Ectodermal cell (in vitro differentiated cells): ENCODE results near the gene RUSC1. TPM values are rescaled to one million over a fixed set of nuclear protein-coding genes. Genes with fewer than 3 reads are reported as not detected.
A peak's percentile ranks its signal among the peaks of the same experiment; 100 is the strongest.

ENCODE experiments used
- H3K27ac ChIP-seq: 2 replicates; pipeline ENCODE4 v1.7.0; 2013; ENCODE audit warnings: mild to moderate bottlenecking, low read depth, low read length; ENCODE audit not compliant: insufficient read depth, poor library complexity, severe bottlenecking
- H3K27me3 ChIP-seq: 2 replicates; pipeline ENCODE4 v1.7.0; 2013; ENCODE audit warnings: mild to moderate bottlenecking, low read length; ENCODE audit not compliant: insufficient read depth, control insufficient read depth, poor library complexity, severe bottlenecking
- H3K36me3 ChIP-seq: one replicate; pipeline ENCODE4 v1.7.0; 2013; ENCODE audit warnings: low read length; ENCODE audit not compliant: control insufficient read depth, insufficient read depth
- H3K4me1 ChIP-seq: one replicate; pipeline ENCODE4 v1.7.0; 2013; ENCODE audit warnings: low read length; ENCODE audit not compliant: control insufficient read depth, insufficient read depth
- H3K4me3 ChIP-seq: 2 replicates; pipeline ENCODE4 v1.7.0; 2013; ENCODE audit warnings: low read depth, low read length, control low read depth; ENCODE audit not compliant: insufficient read depth
- H3K9me3 ChIP-seq: 2 replicates; pipeline ENCODE4 v1.7.0; 2013; ENCODE audit warnings: mild to moderate bottlenecking, low read length, moderate library complexity; ENCODE audit not compliant: control insufficient read depth
- WGBS, 2 experiments: methylation state at CpG; one replicate each; pipeline ENCODE4 v1.1.7; 2013; ENCODE audit warnings: missing lambda C conversion rate in 2 of 2; 5-methylcytosine and 5-hydroxymethylcytosine counted together
- polyA plus RNA-seq, 4 experiments: library from polyadenylated mRNA; stranded (reverse); fragments of 50-300 nt; gene quantifications; one replicate each; pipeline ENCODE4 v1.2.3, GENCODE V29; 2013

Gene RUSC1, protein sequence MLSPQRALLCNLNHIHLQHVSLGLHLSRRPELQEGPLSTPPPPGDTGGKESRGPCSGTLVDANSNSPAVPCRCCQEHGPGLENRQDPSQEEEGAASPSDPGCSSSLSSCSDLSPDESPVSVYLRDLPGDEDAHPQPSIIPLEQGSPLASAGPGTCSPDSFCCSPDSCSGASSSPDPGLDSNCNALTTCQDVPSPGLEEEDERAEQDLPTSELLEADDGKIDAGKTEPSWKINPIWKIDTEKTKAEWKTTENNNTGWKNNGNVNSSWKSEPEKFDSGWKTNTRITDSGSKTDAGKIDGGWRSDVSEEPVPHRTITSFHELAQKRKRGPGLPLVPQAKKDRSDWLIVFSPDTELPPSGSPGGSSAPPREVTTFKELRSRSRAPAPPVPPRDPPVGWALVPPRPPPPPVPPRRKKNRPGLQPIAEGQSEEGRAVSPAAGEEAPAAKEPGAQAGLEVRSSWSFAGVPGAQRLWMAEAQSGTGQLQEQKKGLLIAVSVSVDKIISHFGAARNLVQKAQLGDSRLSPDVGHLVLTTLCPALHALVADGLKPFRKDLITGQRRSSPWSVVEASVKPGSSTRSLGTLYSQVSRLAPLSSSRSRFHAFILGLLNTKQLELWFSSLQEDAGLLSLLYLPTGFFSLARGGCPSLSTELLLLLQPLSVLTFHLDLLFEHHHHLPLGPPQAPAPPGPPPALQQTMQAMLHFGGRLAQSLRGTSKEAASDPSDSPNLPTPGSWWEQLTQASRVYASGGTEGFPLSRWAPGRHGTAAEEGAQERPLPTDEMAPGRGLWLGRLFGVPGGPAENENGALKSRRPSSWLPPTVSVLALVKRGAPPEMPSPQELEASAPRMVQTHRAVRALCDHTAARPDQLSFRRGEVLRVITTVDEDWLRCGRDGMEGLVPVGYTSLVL
- 53.7 TPM for polyA plus RNA-seq (2013, experiment 1 of 4)
- polyA plus RNA-seq (2013, experiment 2 of 4), result 50.2 TPM
- 43.7 TPM for polyA plus RNA-seq (2013, experiment 3 of 4)
- polyA plus RNA-seq (2013, experiment 4 of 4), result 45.8 TPM

DNA sequence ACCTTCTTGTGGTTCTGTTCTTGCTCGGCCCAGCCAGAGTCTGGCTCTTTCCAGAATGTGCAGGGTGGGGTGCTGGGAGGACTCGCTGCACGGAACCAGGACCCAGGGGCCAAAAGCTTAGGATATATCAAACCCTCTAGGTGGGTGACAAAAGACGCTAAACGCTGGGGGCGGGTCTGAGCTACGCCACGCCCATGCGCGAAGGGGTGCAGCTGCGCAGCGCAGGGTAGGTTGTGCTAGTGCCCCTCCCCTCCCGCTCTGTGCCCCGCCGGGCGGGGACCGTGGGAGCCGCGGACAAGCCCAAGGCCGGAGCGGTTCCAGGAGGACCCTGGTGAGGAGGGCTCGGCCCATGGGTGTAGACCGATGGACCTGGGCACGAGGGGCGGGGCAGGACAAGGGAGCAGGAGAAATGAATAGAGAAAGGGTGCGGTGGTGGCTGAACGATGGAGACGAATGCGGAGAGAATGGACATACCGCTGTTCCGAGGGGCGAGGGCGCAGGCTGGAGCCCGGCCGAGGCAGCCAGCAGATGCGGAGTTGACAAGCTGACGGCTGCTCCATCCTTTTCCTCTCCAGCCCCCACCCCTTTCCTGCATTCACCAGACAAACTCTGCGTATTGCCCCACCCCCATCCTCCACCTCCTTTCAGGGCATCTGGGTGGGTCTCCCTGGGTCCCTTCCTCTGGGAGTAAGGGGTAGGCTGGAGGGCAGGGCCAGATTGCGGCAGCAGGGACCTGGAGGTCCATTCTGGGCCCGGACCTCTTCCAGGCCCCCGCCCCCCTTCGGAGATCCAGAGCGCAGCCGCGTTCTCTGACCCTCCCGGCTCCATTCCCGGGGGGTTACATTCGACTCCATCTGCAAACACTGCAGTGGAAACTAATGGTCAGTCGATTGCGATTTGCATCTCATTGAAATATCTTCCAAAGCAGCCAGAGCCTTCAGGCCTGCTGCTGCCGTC is at the start of gene RUSC1:
RUSC1 (plus strand) TSS at position 234 of the 957 bp plus-strand sequence. CDS start 880 bp downstream, outside the sequence.
- Histone ChIP-seq H3K9me3 (no peaks in the 10 kb centered on the region), H3K36me3 (peaks cover 13% of the 10 kb centered on the region), H3K27ac (peak within 1 kb of the TSS; percentile 46), H3K4me3 (peak within 1 kb of the TSS; percentile 76), H3K27me3 (peaks cover 7% of the 10 kb centered on the region), H3K4me1 (peaks cover 23% of the 10 kb centered on the region)
- WGBS, 2 experiments, result 24 to 25% methylated on average over 51 of the region's 51 CpGs

DNA sequence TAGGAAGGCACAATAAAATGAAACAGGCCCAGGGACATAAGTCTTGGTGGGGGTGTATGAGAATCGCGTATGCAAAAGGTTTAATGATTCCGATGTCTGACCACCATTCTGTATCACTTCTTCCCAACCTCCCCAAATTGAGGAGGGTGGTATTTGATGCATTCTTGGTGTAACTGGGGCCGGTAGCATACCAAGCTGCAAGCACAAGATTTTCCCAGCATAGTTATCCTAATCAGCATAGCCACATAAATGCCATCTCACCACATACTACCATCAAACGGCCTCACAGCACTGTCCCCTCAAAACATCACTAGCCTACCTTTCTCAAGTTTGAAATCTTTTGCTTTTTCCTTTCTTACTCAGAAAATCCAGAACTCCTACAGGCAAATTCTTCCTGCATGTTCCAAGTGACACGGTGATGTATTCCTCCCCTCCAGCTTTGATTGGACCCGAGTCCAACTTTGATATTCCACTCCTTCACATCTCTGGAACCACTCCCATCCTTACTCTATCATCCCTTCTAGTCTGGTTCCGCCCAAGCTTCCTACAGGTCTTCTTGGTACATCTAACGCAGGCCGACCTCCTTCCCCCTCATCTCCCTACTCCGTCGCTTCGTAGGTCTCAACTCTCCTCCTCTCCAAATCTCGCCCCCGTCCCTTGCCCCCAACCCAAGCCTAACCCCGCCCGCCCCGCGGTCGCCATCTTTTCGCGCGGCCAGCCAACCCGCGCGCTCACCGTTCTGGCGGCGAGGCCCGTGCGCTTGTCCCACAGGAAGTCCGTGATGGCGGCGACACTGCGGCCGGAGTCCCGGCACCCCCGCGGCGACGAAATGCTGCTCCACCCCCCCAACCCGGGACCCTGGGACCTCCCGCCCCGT is 48.0 kb upstream of the RUSC1 start:
- peaks cover 3% of the 10 kb centered on the region for H3K4me1 ChIP-seq
- peak overlapping the region; percentile 87 for H3K27ac ChIP-seq
- H3K27me3 ChIP-seq, result peaks cover 4% of the 10 kb centered on the region
- H3K4me3 ChIP-seq, result peak overlapping the region; percentile 73
- WGBS, 2 experiments, result 5 to 7% methylated on average over 43 to 44 of the region's 44 CpGs
- H3K9me3 ChIP-seq, result no peaks in the 10 kb centered on the region
- peaks cover 30% of the 10 kb centered on the region for H3K36me3 ChIP-seq

DNA sequence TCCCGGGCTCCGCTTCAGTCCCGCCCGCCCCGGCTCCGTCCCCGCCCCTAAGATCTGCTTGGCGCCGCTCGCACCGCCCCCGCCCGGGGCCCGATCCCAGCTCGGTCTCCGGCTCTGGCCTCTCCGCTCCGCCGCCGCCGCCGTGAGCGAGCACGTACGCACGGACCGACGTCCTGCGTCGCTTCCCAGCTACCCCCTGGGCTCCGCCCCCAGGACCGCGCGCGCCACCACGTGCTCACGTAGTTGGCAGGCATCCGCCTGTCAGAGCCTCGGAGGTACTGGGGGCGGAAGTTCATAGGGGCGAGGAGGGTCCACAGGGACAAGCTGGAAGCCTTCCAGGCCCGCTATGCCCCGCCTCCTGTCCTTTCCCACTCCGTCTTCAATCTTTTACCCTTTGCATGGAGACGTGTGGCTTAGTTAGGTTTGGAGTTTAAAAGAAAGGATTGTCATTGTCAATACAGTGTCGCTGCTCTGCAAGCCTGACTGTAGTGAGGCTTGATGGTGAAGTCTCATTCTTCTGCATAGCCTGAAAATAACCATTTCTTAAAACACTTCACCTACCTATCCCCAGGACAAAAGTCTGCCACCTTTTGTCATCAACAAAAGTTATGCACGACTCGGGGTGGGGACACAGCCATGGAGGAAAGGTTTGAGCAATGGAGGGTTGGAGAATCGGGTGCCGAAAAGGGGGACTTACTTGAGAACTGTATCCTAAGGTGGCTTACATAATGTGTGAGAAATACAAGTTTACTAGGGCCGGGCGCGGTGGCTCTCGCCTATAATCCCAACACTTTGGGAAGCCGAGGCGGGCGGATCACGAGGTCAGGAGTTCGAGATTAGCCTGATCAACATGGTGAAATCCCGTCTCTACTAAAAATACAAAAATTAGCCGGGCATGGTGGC is 47.1 kb upstream of the RUSC1 start, which contains the start of gene CLK2:
CLK2 (minus strand) TSS at position 162 of the 903 bp plus-strand sequence. CDS start 2,527 bp downstream, outside the sequence.
- Histone ChIP-seq H3K4me1 (peaks cover 7% of the 10 kb centered on the region), H3K4me3 (peak within 1 kb of the TSS; percentile 73), H3K36me3 (peaks cover 21% of the 10 kb centered on the region), H3K27ac (peak within 1 kb of the TSS; percentile 87), H3K9me3 (no peaks in the 10 kb centered on the region), H3K27me3 (peaks cover 4% of the 10 kb centered on the region)
- WGBS, 2 experiments, result 19 to 21% methylated on average over 61 of the region's 61 CpGs

DNA sequence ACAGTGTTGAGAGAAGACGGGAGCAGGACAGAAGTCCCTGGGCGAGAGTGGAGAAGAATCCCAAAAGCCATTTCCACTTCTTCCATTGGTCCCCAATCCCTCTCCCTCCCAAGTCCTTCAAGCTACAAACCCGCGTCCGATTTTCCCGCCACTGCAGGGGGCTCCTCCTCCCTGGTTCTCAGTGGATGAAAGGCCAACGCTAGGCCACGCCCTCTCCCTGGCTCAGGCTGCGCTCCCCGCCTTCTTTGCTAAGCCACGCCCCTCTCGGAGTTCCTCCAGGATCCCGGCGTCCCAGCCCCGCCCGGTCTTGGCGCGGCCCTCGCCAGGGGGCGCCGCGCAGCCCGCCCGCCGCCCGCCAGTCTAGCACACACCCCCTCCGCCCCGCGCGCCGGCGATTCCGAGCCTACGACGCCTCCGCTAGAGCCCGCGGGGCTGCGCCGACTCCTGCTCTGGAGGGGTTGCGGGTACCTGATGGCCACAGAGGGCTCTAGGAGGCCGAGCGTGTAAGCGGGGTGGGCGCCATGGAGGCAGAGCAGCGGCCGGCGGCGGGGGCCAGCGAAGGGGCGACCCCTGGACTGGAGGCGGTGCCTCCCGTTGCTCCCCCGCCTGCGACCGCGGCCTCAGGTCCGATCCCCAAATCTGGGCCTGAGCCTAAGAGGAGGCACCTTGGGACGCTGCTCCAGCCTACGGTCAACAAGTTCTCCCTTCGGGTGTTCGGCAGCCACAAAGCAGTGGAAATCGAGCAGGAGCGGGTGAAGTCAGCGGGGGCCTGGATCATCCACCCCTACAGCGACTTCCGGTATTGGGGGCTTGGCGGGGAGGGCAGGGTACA is 43.4 kb upstream of the RUSC1 start, which contains the start of gene HCN3:
HCN3 (plus strand) TSS at position 394 of the 832 bp plus-strand sequence; CDS start at position 522, 128 bp downstream.
- no peak within 1 kb of the TSS for H3K27ac ChIP-seq
- 1% methylated on average over 68 of the region's 68 CpGs for WGBS, 2 experiments

DNA sequence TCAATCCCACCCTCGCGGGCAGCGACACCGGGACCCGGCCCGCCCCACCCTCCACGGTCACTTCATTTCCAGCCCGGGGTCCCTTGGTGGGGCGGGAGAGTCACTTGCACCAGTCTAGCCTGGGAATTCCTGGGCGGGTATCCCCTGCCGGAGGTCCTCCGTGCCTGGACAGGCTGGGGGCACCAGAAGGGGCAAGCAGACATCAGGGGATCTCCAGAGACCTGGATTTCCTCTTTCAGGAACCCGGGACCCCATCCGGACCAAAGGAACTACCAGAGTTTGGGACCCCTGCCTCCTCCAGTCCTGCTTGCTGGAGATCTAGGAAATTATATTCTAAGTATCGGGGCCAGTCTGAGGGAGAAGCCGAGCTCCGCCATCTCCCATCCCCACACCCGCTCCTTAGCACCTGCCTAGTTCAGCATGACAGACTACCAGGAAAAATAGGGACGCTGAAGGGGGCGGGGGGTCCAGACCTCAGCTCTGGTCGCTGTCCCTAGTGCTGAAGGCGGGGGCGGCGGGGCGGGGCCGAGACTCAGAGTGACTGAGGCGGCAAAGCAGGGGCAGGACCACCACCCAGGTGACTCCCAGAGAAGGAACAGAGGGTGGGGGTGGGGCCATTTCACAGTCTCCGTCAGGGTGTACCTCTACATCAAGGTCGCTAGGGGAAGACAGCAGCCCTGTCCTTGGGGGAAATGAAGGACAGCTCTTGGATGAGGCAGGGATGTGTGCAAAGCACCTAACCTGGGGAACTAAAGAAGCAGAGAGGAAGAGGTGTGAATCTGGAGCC is 42.6 kb upstream of the RUSC1 start:
- peak overlapping the region; percentile 65 for H3K4me3 ChIP-seq
- 1 to 2% methylated on average over 29 of the region's 29 CpGs for WGBS, 2 experiments
- no peaks in the 10 kb centered on the region for H3K9me3 ChIP-seq
- no peak overlapping the region for H3K27ac ChIP-seq
- H3K36me3 ChIP-seq, result no peaks in the 10 kb centered on the region
- peaks cover 14% of the 10 kb centered on the region for H3K4me1 ChIP-seq
- H3K27me3 ChIP-seq, result peaks cover 8% of the 10 kb centered on the region

More for the DNA sequence above, 43.4 kb upstream of the RUSC1 start, which contains the start of gene HCN3:
- Histone ChIP-seq H3K36me3 (no peaks in the 10 kb centered on the region), H3K4me1 (peaks cover 14% of the 10 kb centered on the region), H3K4me3 (peak within 1 kb of the TSS; percentile 65), H3K27me3 (peaks cover 8% of the 10 kb centered on the region), H3K9me3 (no peaks in the 10 kb centered on the region)

DNA sequence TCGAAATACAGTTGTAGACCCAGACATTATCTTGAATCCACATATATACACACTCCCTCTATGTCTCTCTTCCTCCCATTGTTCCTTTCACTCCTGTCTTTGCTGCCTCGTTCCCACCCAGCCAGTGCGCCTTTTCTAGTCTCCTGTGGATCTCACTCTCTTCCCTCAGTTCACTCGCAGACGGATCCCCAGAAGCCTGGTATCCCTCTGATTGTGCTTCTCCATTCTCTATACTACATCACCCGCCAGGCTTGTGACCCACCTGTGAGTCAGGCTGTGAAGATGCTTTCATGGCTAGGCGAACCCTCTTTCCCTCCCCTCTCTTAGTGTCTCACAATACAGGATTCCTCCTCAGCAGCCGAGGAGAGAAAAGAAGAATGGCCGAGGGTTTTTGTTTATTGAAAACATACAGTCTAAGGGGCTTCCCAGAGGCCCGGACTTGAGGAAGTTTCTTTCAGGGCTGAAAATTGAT is 42.0 kb upstream of the RUSC1 start:
- Histone ChIP-seq H3K9me3 (no peaks in the 10 kb centered on the region), H3K27me3 (peaks cover 8% of the 10 kb centered on the region), H3K4me3 (no peak overlapping the region), H3K36me3 (no peaks in the 10 kb centered on the region), H3K27ac (no peak overlapping the region), H3K4me1 (peaks cover 14% of the 10 kb centered on the region)
- 45 to 50% methylated on average over 10 of the region's 10 CpGs for WGBS, 2 experiments

DNA sequence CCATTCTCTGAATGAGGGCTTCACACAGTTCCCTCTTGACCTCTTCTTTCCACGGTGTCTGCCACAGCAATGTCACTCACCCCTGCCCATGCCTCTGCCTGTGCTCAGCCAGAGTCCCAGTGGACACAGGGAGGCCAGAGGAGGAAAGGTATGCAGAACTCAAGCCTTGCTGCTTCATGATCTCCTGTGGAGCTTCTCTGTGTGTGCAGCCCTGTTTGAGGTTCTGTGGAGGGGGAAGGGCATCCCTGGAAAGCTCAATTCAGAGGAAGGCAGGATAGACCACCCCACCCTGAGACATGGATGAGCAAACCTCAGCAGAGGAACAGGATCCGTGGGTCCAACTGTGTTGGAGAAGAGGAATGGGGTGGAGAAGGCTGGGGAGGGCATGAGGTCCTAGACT is 41.4 kb upstream of the RUSC1 start:
- no peak overlapping the region for H3K4me3 ChIP-seq
- peaks cover 8% of the 10 kb centered on the region for H3K27me3 ChIP-seq
- H3K36me3 ChIP-seq, result no peaks in the 10 kb centered on the region
- H3K9me3 ChIP-seq, result no peaks in the 10 kb centered on the region
- no peak overlapping the region for H3K27ac ChIP-seq
- peaks cover 14% of the 10 kb centered on the region for H3K4me1 ChIP-seq
- WGBS, 2 experiments, result 57 to 66% methylated on average over 2 of the region's 2 CpGs
